HG03064 (cell line): ENCODE results near the gene HDHD3.
"Not testable (repeated sequence)": the region's sequence is repeated elsewhere in the genome, so short reads cannot be mapped to it uniquely, and the experiment has no call there.

Experiments used
- ATAC-seq: cut with Tn5 transposase; IDR thresholded peaks from one replicate; pipeline ENCODE4 v1.9.1; 2021; ENCODE audit warnings: low read depth; ENCODE audit not compliant: unreplicated experiment

Gene HDHD3

GRCh38 chr9:113390192-113390960, 13.6 kb upstream of the HDHD3 start:
- ATAC-seq = no peak

GRCh38 chr9:113389451-113389850, 12.7 kb upstream of the HDHD3 start:
- ATAC-seq = no peak

GRCh38 chr9:113388833-113389232, 12.0 kb upstream of the HDHD3 start:
- no peak for ATAC-seq

- ATAC-seq = no peak
Observed at GRCh38 chr9:113387560-113388230, 10.9 kb upstream of the HDHD3 start.

GRCh38 chr9:113386571-113387393, 10.0 kb upstream of the HDHD3 start:
- ATAC-seq = no peak

- no peak for ATAC-seq
Observed at GRCh38 chr9:113381909-113382411, 5.2 kb upstream of the HDHD3 start.

GRCh38 chr9:113381441-113381840, 4.7 kb upstream of the HDHD3 start:
- not testable (repeated sequence) for ATAC-seq

- ATAC-seq = peak; percentile 62
Observed at GRCh38 chr9:113380869-113381378, 4.1 kb upstream of the HDHD3 start.

- ATAC-seq = not testable (repeated sequence)
Observed at GRCh38 chr9:113379829-113380210, 3.0 kb upstream of the HDHD3 start.

GRCh38 chr9:113379094-113379828, 2.5 kb upstream of the HDHD3 start:
- ATAC-seq = not testable (repeated sequence)

- ATAC-seq = no peak
Observed at GRCh38 chr9:113375057-113376023, 1.4 kb downstream of the HDHD3 start.

GRCh38 chr9:113373676-113374392, 3.0 kb downstream of the HDHD3 start:
- no peak for ATAC-seq

GRCh38 chr9:113373256-113373655, 3.5 kb downstream of the HDHD3 start:
- no peak for ATAC-seq

- ATAC-seq = no peak
Observed at GRCh38 chr9:113372059-113372458, 4.7 kb downstream of the HDHD3 start.

GRCh38 chr9:113370806-113371325, 5.9 kb downstream of the HDHD3 start:
- no peak for ATAC-seq

GRCh38 chr9:113369855-113370140, 7.0 kb downstream of the HDHD3 start:
- no peak for ATAC-seq

GRCh38 chr9:113368982-113369854, 7.6 kb downstream of the HDHD3 start:
- ATAC-seq = no peak
